ENCODE results near the gene GPR15. TPM values are rescaled to one million over a fixed set of nuclear protein-coding genes. Genes with fewer than 3 reads are reported as not detected.

GPR15 gene
- total RNA-seq, 1 experiment from 2014 or later, result not detected

DNA sequence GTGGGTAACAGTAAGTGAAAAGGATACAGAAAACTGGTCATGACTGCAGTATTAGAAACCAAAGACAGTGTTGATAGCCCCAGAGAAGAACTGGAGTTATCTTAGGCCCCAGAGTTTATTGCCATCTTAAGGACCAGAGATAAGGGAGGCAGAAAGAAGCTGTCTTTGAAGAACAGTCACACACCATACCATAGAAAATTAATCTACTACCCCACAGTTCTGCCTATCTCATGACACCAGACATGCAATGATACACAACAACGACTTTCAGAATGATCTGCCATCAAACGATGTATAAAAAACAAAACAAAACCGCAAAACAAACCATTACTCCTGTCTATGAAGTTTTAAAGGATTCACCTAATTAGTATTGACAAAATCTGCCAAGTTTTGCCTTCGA lies 52.0 kb downstream of the GPR15 start:
- Mint-ChIP-seq H3K27me3 (ENCODE audit: low read depth) (no peaks in the 10 kb centered on the region), H3K4me1 (peaks cover 4 to 5% of the 10 kb centered on the region in 2 experiments; a peak in 3 of 4 replicates), H3K4me3 (no peak overlapping the region), H3K36me3 (ENCODE audit: insufficient read depth in 1 of 3, low read depth in 3 of 3) (peaks cover 24 to 75% (median 68%) of the 10 kb centered on the region in 3 experiments; a peak in 6 of 7 replicates), H3K27ac (0 out of 7 replicates have a peak overlapping the region, but pooled peaks of 1 of the 3 experiments have one; percentile 15), H3K9me3 (no peaks in the 10 kb centered on the region)
- Histone ChIP-seq H4K91ac (ENCODE audit: insufficient read length, low read depth, low read length) (no peak overlapping the region), H4K5ac (ENCODE audit: insufficient read length, low read depth, low read length) (no peak overlapping the region), H3K27me3 (ENCODE audit: insufficient read depth, low read length) (no peaks in the 10 kb centered on the region), H2BK15ac (ENCODE audit: low read depth, low read length) (no peak overlapping the region), H3K18ac (ENCODE audit: insufficient read length, low read depth, low read length) (no peak overlapping the region), H3K79me1 (ENCODE audit: insufficient read depth, low read depth, low read length, poor library complexity, severe bottlenecking) (peaks cover 2% of the 10 kb centered on the region), H3K23ac (ENCODE audit: insufficient read length, low read depth, low read length) (no peak overlapping the region), H3K9ac (ENCODE audit: extremely low read depth, insufficient read length, low read length) (no peak overlapping the region), H3K27ac (ENCODE audit: insufficient read length, low read depth, low read length) (no peak overlapping the region), H3K79me2 (ENCODE audit: insufficient read depth, low read length) (no peaks in the 10 kb centered on the region), H3K23me2 (ENCODE audit: insufficient read length, low read depth, low read length, poor library complexity, severe bottlenecking) (no peaks in the 10 kb centered on the region), H2AFZ (ENCODE audit: low read length) (no peak overlapping the region), H3K4me2 (ENCODE audit: insufficient read depth, insufficient read length, low read length) (no peak overlapping the region), H4K20me1 (ENCODE audit: control insufficient read depth, insufficient read depth, insufficient read length) (no peaks in the 10 kb centered on the region), H3K4me1 (ENCODE audit: insufficient read depth, low read length) (no peaks in the 10 kb centered on the region), H2BK5ac (ENCODE audit: insufficient read length, low read length) (no peak overlapping the region), H2BK120ac (ENCODE audit: low read depth, low read length, poor library complexity, severe bottlenecking) (no peak overlapping the region), H3K9me3 (ENCODE audit: control insufficient read depth, low read depth, low read length) (no peaks in the 10 kb centered on the region), H2BK12ac (ENCODE audit: insufficient read length, low read depth, low read length) (no peak overlapping the region), H3T11ph (ENCODE audit: low read length) (no peak overlapping the region), H2BK20ac (ENCODE audit: low read depth, low read length, poor library complexity, severe bottlenecking) (no peak overlapping the region), H3K14ac (ENCODE audit: insufficient read depth, low read length) (no peak overlapping the region), H3K4ac (ENCODE audit: low read depth, low read length) (no peak overlapping the region), H3K56ac (ENCODE audit: insufficient read length, low read depth, low read length) (no peak overlapping the region), H4K8ac (replicated peaks; ENCODE audit: insufficient read length, low read depth, low read length) (no peak overlapping the region), H2AK5ac (ENCODE audit: insufficient read length, low read length) (no peak overlapping the region)
- DNase-seq, result no peak
- TF ChIP-seq, protein P1, sequence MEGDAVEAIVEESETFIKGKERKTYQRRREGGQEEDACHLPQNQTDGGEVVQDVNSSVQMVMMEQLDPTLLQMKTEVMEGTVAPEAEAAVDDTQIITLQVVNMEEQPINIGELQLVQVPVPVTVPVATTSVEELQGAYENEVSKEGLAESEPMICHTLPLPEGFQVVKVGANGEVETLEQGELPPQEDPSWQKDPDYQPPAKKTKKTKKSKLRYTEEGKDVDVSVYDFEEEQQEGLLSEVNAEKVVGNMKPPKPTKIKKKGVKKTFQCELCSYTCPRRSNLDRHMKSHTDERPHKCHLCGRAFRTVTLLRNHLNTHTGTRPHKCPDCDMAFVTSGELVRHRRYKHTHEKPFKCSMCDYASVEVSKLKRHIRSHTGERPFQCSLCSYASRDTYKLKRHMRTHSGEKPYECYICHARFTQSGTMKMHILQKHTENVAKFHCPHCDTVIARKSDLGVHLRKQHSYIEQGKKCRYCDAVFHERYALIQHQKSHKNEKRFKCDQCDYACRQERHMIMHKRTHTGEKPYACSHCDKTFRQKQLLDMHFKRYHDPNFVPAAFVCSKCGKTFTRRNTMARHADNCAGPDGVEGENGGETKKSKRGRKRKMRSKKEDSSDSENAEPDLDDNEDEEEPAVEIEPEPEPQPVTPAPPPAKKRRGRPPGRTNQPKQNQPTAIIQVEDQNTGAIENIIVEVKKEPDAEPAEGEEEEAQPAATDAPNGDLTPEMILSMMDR (conservative IDR thresholded peaks at IDR 0.05), result no peak
- no CpG with 5 or more reads among the region's 4 CpGs for WGBS (ENCODE audit: extremely low coverage, insufficient read length, low lambda C conversion rate)

Other genes starting within 250 kb of the GPR15 start
- gene OR5H2, start 249.5 kb upstream of the GPR15 start, total RNA-seq (2021), result not detected in 2 replicates
- not detected in 2 replicates for gene OR5K4, start 178.1 kb upstream of the GPR15 start, total RNA-seq (2021)
- gene OR5K3, start 141.3 kb upstream of the GPR15 start, total RNA-seq (2021), result not detected in 2 replicates
- gene OR5K1, start 68.8 kb upstream of the GPR15 start, total RNA-seq (2021), result not detected in 2 replicates
- gene OR5K2, start 34.3 kb upstream of the GPR15 start, total RNA-seq (2021), result not detected in 2 replicates
- 83.0 and 85.0 TPM in 2 replicates for gene CLDND1, start 9.1 kb upstream of the GPR15 start, total RNA-seq (2021)
- 22.7 and 24.7 TPM in 2 replicates for gene CPOX, start 61.6 kb downstream of the GPR15 start, total RNA-seq (2021)
- 4.7 and 6.4 TPM in 2 replicates for gene ST3GAL6, start 231.4 kb downstream of the GPR15 start, total RNA-seq (2021)